HG02642 (cell line): Measurements from ENCODE around the gene GPI.

Experiments
- ATAC-seq: cut with Tn5 transposase; IDR thresholded peaks from one replicate; pipeline ENCODE4 v1.9.1; 2021; ENCODE audit warnings: mild to moderate bottlenecking; ENCODE audit not compliant: unreplicated experiment, poor library complexity

The GPI gene

GRCh38 chr19:34337739-34338138 is 27.3 kb upstream of the GPI start:
- no peak for ATAC-seq

- ATAC-seq: no peak
Observed at GRCh38 chr19:34341935-34342680, 22.9 kb upstream of the GPI start.

GRCh38 chr19:34343751-34344150 is 21.2 kb upstream of the GPI start:
- ATAC-seq: no peak

GRCh38 chr19:34345947-34346351 is 19.0 kb upstream of the GPI start:
- ATAC-seq: peak; percentile 47

- ATAC-seq: no peak
Observed at GRCh38 chr19:34347561-34348165, 17.3 kb upstream of the GPI start.

GRCh38 chr19:34348899-34349487 is 16.0 kb upstream of the GPI start:
- ATAC-seq: no peak

GRCh38 chr19:34350161-34350561 is 14.8 kb upstream of the GPI start:
- no peak for ATAC-seq

- peak; percentile 39 for ATAC-seq
Observed at GRCh38 chr19:34351382-34351826, 13.6 kb upstream of the GPI start.

- no peak for ATAC-seq
Observed at GRCh38 chr19:34353546-34353945, 11.4 kb upstream of the GPI start.

- ATAC-seq: no peak
Observed at GRCh38 chr19:34355201-34355600, 9.8 kb upstream of the GPI start.

GRCh38 chr19:34356875-34357274 is 8.1 kb upstream of the GPI start:
- ATAC-seq: no peak

- no peak for ATAC-seq
Observed at GRCh38 chr19:34357431-34357830, 7.6 kb upstream of the GPI start.

GRCh38 chr19:34359140-34359953 is 5.6 kb upstream of the GPI start:
- peak; percentile 94 for ATAC-seq

GRCh38 chr19:34359954-34360315 is 5.1 kb upstream of the GPI start:
- no peak for ATAC-seq

GRCh38 chr19:34360354-34360909 is 4.6 kb upstream of the GPI start:
- no peak for ATAC-seq

GRCh38 chr19:34362679-34363069 is 2.3 kb upstream of the GPI start:
- no peak for ATAC-seq

GRCh38 chr19:34363094-34363493 is 1.9 kb upstream of the GPI start:
- no peak for ATAC-seq

- ATAC-seq: no peak
Observed at GRCh38 chr19:34363930-34364329, 1.1 kb upstream of the GPI start.

GRCh38 chr19:34364462-34364829 is 550 bp upstream of the GPI start:
- no peak for ATAC-seq

GRCh38 chr19:34365463-34366401 is 736 bp downstream of the GPI start:
- peak; percentile 8 for ATAC-seq
